Prostate gland (tissue), 2 donors: ENCODE measurements around the gene SALL2.

Source experiments
- CTCF ChIP-seq, 4 experiments: fragments of 200-600 bp in 2 of 4; fragments of 450-650 bp in 2 of 4; sonication (generic) in 2 of 4; IDR thresholded peaks; 1 replicate in 3 of 4; 2 replicates in 1 of 4; pipeline ENCODE4 v1.5.1; 2016 to 2019; ENCODE audit warnings: antibody characterized with exemption in 4 of 4, mild to moderate bottlenecking in 2 of 4, moderate library complexity in 2 of 4
- POLR2A ChIP-seq: fragments of 450-650 bp; IDR thresholded peaks from one replicate; pipeline ENCODE4 v1.6.1; 2016; ENCODE audit warnings: antibody characterized with exemption, mild to moderate bottlenecking
- POLR2AphosphoS5 ChIP-seq: sonication (generic); formaldehyde crosslinking; IDR thresholded peaks from one replicate; pipeline ENCODE4 v1.6.1; 2017; ENCODE audit warnings: antibody characterized with exemption

- TF ChIP-seq CTCF (IDR thresholded peaks at IDR 0.05) = no peak
- TF ChIP-seq POLR2A = no peak
- TF ChIP-seq POLR2AphosphoS5 = no peak
These were observed 22.8 kb downstream of the SALL2 start for GRCh38 chr14:21503376-21503775.
